HG02763 (cell line): ENCODE data around the gene LGALSL.

ENCODE experiments used
- ATAC-seq: cut with Tn5 transposase; IDR thresholded peaks from one replicate; pipeline ENCODE4 v1.9.1; 2021; ENCODE audit warnings: mild to moderate bottlenecking, moderate library complexity; ENCODE audit not compliant: unreplicated experiment

Gene LGALSL

GRCh38 chr2:64492272-64492671 lies 38.3 kb downstream of the LGALSL start:
- ATAC-seq = no peak

DNA sequence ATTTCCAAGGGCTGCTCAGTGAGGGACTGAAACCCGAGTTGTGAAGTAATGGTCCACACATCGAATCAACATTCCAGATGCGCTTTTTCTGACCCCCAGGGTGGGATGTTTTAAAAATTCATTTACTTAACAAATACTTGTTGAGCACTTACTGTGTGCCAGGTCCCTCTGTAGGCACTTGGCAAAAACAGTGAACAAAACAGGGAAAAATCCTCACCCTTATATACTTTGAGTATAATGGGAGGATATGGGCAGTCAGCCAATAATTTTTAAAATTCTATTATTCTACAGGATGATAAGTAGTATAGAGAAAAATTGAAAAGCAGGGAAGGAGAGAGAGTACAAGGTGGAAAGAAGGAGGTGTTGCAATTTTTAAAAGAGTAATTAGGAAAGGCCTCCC lies 38.9 kb downstream of the LGALSL start:
- ATAC-seq = no peak

DNA sequence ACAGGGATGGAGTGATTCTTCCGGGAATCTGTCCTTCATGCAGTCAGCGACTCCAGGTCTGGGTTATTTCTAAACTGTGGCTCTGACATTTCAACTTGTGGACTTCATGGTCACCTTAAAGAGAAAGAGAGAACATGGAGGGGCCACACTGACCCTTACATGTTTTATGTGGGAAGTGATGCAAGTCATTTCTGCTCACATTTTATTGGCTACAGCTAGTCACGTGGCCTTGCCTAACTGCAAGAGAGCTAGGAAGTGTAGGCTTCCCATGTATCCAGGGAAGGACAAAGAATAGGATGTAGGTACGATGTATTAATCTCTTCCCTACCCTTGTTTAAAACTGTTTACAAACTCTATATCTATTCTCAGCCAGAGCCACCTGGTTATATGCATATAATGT lies 39.8 kb downstream of the LGALSL start:
- no peak for ATAC-seq

DNA sequence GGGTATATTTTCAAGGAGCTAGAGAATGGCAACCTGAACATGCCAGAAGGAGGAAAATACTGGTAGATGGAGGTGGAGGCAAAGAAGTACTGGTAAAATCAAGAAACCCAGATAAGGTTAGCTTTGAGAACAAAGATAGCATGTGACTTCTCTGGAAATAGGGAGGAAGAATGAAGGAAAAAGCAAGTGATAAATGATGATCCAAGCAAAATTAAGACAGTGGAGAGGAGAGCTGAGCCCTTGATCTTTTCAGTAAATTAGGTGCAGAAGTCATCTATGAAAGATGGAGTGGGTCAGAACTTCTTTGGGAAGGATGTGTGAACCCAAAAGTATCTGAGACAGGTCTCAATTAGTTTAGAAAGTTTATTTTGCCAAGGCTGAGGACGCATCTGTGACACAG lies 44.5 kb downstream of the LGALSL start:
- no peak for ATAC-seq

GRCh38 chr2:64500549-64500948 lies 46.6 kb downstream of the LGALSL start:
- no peak for ATAC-seq

DNA sequence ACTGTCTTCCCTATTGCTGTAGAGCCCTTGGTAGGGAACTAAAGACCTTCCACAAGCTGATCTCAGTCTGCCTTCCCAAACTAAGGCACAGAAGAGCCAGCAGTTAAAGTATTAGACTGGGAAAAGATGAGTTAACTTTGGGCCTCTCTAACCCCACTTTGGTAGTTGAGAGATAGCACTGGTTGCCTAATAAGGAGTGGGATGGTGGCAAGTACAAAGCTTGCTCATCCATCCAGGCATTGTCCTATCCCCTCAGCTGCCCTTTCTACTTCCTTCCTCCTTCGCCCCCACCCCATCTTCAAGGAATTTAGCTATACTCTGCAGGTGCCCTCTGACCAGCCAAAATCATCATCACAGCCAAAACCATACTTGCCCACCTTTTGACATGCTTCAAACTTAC lies 48.0 kb downstream of the LGALSL start:
- no peak for ATAC-seq

- ATAC-seq = no peak
Measured at GRCh38 chr2:64502860-64503259, 48.9 kb downstream of the LGALSL start.

DNA sequence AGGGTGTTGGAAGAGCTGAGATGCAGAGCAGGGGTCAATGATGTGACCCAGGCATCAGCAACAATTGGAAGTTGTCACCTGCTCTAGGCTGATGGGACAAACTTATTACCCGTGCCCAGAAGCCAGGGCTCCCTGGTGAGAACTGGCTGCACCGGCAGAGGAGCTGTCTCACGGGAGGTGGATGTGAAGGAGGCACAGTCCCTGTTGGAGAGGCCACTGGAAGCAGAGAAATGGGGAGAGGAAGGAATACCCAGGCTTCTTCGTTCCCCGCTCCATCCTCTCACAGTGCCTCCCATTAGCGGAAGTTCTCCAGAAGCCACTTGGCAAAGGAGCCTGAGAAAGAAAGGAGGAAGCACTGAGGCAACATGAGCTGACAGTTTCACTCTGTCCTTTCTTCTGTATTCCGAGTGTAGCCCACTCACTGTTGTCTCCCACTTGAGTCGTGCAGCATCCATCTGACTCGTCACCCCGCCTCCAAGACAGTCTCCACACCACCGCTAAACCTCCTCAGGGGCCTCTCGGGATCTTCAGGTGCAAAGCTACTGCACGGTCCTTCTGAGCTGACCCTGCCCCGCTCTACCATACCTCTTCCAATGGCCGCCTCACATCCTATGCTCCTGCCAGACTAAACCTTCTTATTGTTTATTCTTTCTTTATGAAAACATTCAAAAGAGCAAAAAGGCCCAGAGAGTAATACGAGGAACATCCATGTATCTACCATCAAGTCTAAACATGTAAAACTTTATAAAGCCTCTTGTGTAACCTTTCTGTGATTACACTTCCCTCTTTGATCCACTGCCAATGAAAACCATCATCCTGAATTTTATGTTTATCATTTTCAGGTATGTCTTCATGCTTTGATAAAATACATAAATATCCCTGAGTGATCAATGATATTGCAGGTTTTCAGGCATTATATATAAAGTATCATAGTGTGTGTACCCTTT lies 51.1 kb downstream of the LGALSL start:
- ATAC-seq = no peak

GRCh38 chr2:64506686-64507085 lies 52.7 kb downstream of the LGALSL start:
- ATAC-seq = no peak
